H54 (cell line): Measurements from ENCODE around the gene TMEM209.
"Not testable (repeated sequence)": the region's sequence is repeated elsewhere in the genome, so short reads cannot be mapped to it uniquely, and the experiment has no call there.

Source experiments
- DNase-seq: peaks from one replicate; pipeline ENCODE4 v3.0.0; 2011; ENCODE audit warnings: low spot score, mixed read lengths; ENCODE audit not compliant: insufficient read length
- FAIRE-seq: peaks from 3 replicates; lab custom pipeline; 2011; peaks lifted over from hg19 to GRCh38; lab: Jason Lieb, UNC
- POLR2A ChIP-seq: IDR thresholded peaks from 2 replicates; pipeline ENCODE4 v1.6.1; 2011; ENCODE audit warnings: low read depth, mild to moderate bottlenecking, low read length

The TMEM209 gene

GRCh38 chr7:130205084-130205947 lies at the start of gene TMEM209:
Gene TMEM209 (minus strand): TSS chr7:130205406. CDS start chr7:130205375, 31 bp downstream.
- FAIRE-seq = peak; percentile 61
- peak; percentile 94 for TF ChIP-seq POLR2A
- peak; percentile 84 for DNase-seq

- FAIRE-seq (no peak), DNase-seq (no peak)
- TF ChIP-seq POLR2A = no peak
Measured at GRCh38 chr7:130254555-130254954, 49.3 kb upstream of the TMEM209 start.

- FAIRE-seq, DNase-seq: not testable (repeated sequence)
Measured at GRCh38 chr7:130249626-130250025, 44.4 kb upstream of the TMEM209 start.

- not testable (repeated sequence) for FAIRE-seq, DNase-seq
Measured at GRCh38 chr7:130248842-130249241, 43.6 kb upstream of the TMEM209 start.

- DNase-seq, FAIRE-seq: not testable (repeated sequence)
Measured at GRCh38 chr7:130246491-130246890, 41.3 kb upstream of the TMEM209 start.

- peak; percentile 15 for FAIRE-seq
- DNase-seq = not testable (repeated sequence)
Measured at GRCh38 chr7:130243486-130243885, 38.3 kb upstream of the TMEM209 start.

GRCh38 chr7:130242198-130243014 lies 37.2 kb upstream of the TMEM209 start:
- no peak for TF ChIP-seq POLR2A
- DNase-seq (peak; percentile 49), FAIRE-seq (peak; percentile 94)

GRCh38 chr7:130240240-130240639 lies 35.0 kb upstream of the TMEM209 start:
- no peak for TF ChIP-seq POLR2A
- DNase-seq (no peak), FAIRE-seq (no peak)

GRCh38 chr7:130236361-130236760 lies 31.2 kb upstream of the TMEM209 start:
- not testable (repeated sequence) for DNase-seq

GRCh38 chr7:130234078-130234477 lies 28.9 kb upstream of the TMEM209 start:
- FAIRE-seq (no peak), DNase-seq (no peak)
- TF ChIP-seq POLR2A = no peak

More at GRCh38 chr7:130236361-130236760, 31.2 kb upstream of the TMEM209 start:
- FAIRE-seq = not testable (repeated sequence)

GRCh38 chr7:130232209-130232608 lies 27.0 kb upstream of the TMEM209 start:
- no peak for DNase-seq
- no peak for TF ChIP-seq POLR2A
- no peak for FAIRE-seq

GRCh38 chr7:130231792-130232191 lies 26.6 kb upstream of the TMEM209 start:
- TF ChIP-seq POLR2A = no peak
- DNase-seq = no peak
- FAIRE-seq = no peak

- not testable (repeated sequence) for FAIRE-seq, DNase-seq
Measured at GRCh38 chr7:130229981-130230380, 24.8 kb upstream of the TMEM209 start.

- FAIRE-seq = no peak
Measured at GRCh38 chr7:130228840-130229502, 23.8 kb upstream of the TMEM209 start.

More at GRCh38 chr7:130228840-130229502, 23.8 kb upstream of the TMEM209 start:
- DNase-seq = no peak
- no peak for TF ChIP-seq POLR2A
